ENCODE measurements around the gene RANBP10.

- TF ChIP-seq CTCF (IDR thresholded peaks at IDR 0.05) (no peak), POLR2A (IDR thresholded peaks at IDR 0.05) (no peak), EP300 (IDR thresholded peaks at IDR 0.05) (no peak)
Observed at GRCh38 chr16:67811899-67812298, 5.5 kb upstream of the RANBP10 start.
